Activated T-helper 1 cell treated with anti-CD3 and anti-CD28 coated beads, Interleukin-12 subunit alpha, Interleukin-12 subunit beta, Interleukin-2, Interleukin-4 antibody, amounts not matched to agents 30 ng/mL and 10 ng/mL and 1 ng/mL, durations not matched to agents 14 hours and 24 hours and 36 hours (primary cell): Measurements from ENCODE around the gene EYA4. TPM values are rescaled to one million over a fixed set of nuclear protein-coding genes. Genes with fewer than 3 reads are reported as not detected.

Experiments
- DNase-seq: peaks from one replicate; pipeline ENCODE4 v3.0.0; 2021; ENCODE audit warnings: low spot score
- H3K27ac Mint-ChIP-seq: one replicate; pipeline ENCODE4 v1.8.0; 2021; ENCODE audit warnings: mild to moderate bottlenecking, mixed read lengths
- H3K27me3 Mint-ChIP-seq: one replicate; pipeline ENCODE4 v1.8.0; 2022; ENCODE audit warnings: mild to moderate bottlenecking, moderate library complexity, mixed read lengths; ENCODE audit not compliant: insufficient read depth
- H3K36me3 Mint-ChIP-seq: one replicate; pipeline ENCODE4 v1.8.0; 2021; ENCODE audit warnings: low read depth, mixed read lengths
- H3K4me1 Mint-ChIP-seq: one replicate; pipeline ENCODE4 v1.8.0; 2021; ENCODE audit warnings: low read depth, mixed read lengths
- H3K4me3 Mint-ChIP-seq: one replicate; pipeline ENCODE4 v1.8.0; 2021; ENCODE audit warnings: mild to moderate bottlenecking, moderate library complexity, mixed read lengths
- H3K9me3 Mint-ChIP-seq: one replicate; pipeline ENCODE4 v1.8.0; 2021; ENCODE audit warnings: mixed read lengths
- intact Hi-C: fragments of 100-400 bp; cut with micrococcal nuclease; formaldehyde crosslinking; loops from one replicate; pipeline ENCODE4 v1.15.1; 2024
- total RNA-seq: library from RNA; stranded (reverse); gene quantifications from 2 replicates; pipeline ENCODE4 v1.2.3, GENCODE V29; 2022

Gene EYA4
- total RNA-seq, 1 donor from 2014 or later = not detected

DNA sequence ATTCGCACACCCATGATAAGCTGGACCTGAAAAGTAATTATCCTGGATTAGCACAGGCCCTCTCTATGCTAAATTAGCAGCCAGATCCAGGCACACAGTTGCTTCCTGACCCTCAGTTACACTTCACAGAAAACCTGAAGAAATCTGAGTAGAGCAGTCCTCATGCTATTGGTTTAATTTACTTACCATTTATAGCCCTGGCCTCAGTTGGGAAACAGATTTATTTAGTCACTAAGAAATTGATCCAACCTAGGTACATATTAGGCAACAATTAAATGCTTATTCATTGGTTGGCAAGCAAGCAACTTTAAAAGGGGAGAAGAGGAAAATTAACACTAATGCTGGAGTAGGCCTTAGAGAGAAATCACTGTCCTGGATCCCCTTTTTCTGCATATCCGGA, 15.6 kb upstream of the EYA4 start:
- intact Hi-C loops = no loop called here
- no peak overlapping the region for H3K27ac Mint-ChIP-seq
- no peak for DNase-seq
- no peaks in the 10 kb centered on the region for H3K9me3 Mint-ChIP-seq
- H3K36me3 Mint-ChIP-seq = no peaks in the 10 kb centered on the region
- H3K4me3 Mint-ChIP-seq = no peak overlapping the region
- peaks cover 2% of the 10 kb centered on the region for H3K27me3 Mint-ChIP-seq
- no peaks in the 10 kb centered on the region for H3K4me1 Mint-ChIP-seq

DNA sequence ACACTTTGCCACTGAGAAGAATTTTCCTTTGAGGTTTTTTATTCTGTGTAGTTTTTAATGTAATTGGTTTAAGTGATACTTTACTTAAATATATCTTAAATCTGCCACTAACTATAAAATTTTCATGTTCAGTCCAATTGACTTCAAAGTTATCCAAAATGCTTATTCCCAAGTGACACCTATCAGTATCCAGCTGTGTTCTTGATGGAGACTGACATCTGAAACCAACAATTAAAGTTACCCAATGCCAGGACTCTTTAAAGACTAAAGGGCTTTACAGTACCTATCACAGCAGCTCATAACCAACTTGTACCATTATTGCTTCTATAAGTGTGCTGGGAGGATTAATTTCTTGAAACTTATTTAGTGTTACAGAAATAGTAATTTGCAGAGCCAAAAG, 13.8 kb upstream of the EYA4 start:
- Mint-ChIP-seq H3K27me3 (peaks cover 2% of the 10 kb centered on the region), H3K4me3 (no peak overlapping the region)

GRCh38 chr6:133230052-133230451, 11.1 kb upstream of the EYA4 start:
- Mint-ChIP-seq H3K27me3 (peaks cover 2% of the 10 kb centered on the region), H3K4me1 (no peaks in the 10 kb centered on the region), H3K9me3 (no peaks in the 10 kb centered on the region), H3K36me3 (no peaks in the 10 kb centered on the region), H3K27ac (no peak overlapping the region), H3K4me3 (no peak overlapping the region)
- intact Hi-C loops = no loop called here
- DNase-seq = no peak

More for the DNA sequence above, 13.8 kb upstream of the EYA4 start:
- intact Hi-C loops = no loop called here
- H3K36me3 Mint-ChIP-seq = no peaks in the 10 kb centered on the region
- no peak for DNase-seq
- H3K9me3 Mint-ChIP-seq = no peaks in the 10 kb centered on the region
- H3K27ac Mint-ChIP-seq = no peak overlapping the region
- H3K4me1 Mint-ChIP-seq = no peaks in the 10 kb centered on the region

DNA sequence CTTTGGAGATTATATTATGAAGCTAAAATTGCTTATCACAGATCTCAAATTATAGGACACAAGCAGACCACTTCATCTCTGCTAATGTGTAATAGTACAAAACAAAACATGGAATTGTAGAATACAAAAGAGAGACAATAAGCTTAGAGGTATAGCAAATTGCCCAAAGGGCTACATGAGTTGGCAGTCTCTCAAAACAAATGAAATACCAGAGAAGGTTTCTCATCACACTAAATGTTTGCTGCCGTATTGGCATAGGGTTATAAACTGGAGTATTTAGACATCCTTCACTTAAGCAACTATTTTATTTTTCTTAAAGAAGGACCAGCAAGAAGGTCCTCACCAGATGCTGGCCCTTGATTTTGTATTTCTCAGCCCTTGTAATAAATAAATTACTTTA, 5.9 kb upstream of the EYA4 start:
- Mint-ChIP-seq H3K27me3 (peaks cover 20% of the 10 kb centered on the region), H3K9me3 (no peaks in the 10 kb centered on the region), H3K36me3 (no peaks in the 10 kb centered on the region), H3K27ac (no peak overlapping the region), H3K4me3 (no peak overlapping the region), H3K4me1 (no peaks in the 10 kb centered on the region)
- intact Hi-C loops = no loop called here
- no peak for DNase-seq

DNA sequence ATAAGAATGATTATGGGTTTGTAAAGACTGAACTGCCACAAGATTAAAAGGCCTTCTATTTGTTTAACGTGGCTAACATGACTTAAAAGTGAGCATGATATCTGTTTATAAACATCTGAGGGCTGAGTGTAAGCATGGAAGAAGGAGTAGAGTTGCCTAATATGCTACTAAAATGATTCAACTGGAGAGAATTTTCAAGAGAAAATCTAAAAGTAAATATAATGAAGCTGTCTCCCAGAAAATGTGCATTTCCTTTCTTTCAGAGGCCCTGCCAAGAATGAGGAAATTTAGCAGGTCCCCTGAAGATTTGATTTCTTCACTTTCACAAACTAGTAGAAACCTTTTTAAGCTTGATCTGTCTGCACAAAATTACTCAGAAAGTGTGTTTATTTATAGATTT, 4.2 kb upstream of the EYA4 start:
- Mint-ChIP-seq H3K36me3 (no peaks in the 10 kb centered on the region), H3K27me3 (peaks cover 25% of the 10 kb centered on the region), H3K4me3 (no peak overlapping the region), H3K9me3 (no peaks in the 10 kb centered on the region), H3K27ac (no peak overlapping the region), H3K4me1 (no peaks in the 10 kb centered on the region)
- intact Hi-C loops = no loop called here
- DNase-seq = no peak

GRCh38 chr6:133240511-133241085, 559 bp upstream of the EYA4 start:
- Mint-ChIP-seq H3K36me3 (no peaks in the 10 kb centered on the region), H3K9me3 (no peaks in the 10 kb centered on the region), H3K4me3 (no peak overlapping the region), H3K27ac (no peak overlapping the region), H3K4me1 (no peaks in the 10 kb centered on the region), H3K27me3 (peaks cover 58% of the 10 kb centered on the region)
- intact Hi-C loops = loop anchor here (10.0 kb wide), 1 partner anchor 614 kb away; no protein-coding TSS in a partner anchor
- DNase-seq = no peak

- peak overlapping the region; percentile 7 for H3K4me3 Mint-ChIP-seq
- peak overlapping the region; percentile 18 for H3K27ac Mint-ChIP-seq
- intact Hi-C loops = loop anchor here (2.0 to 10.0 kb wide), 2 partner anchors 613 to 649 kb away; no protein-coding TSS in a partner anchor
- H3K9me3 Mint-ChIP-seq = no peaks in the 10 kb centered on the region
- H3K27me3 Mint-ChIP-seq = peaks cover 61% of the 10 kb centered on the region
- no peaks in the 10 kb centered on the region for H3K4me1 Mint-ChIP-seq
- H3K36me3 Mint-ChIP-seq = no peaks in the 10 kb centered on the region
- DNase-seq = no peak
These were observed 912 bp downstream of the EYA4 start for GRCh38 chr6:133241901-133242636.

DNA sequence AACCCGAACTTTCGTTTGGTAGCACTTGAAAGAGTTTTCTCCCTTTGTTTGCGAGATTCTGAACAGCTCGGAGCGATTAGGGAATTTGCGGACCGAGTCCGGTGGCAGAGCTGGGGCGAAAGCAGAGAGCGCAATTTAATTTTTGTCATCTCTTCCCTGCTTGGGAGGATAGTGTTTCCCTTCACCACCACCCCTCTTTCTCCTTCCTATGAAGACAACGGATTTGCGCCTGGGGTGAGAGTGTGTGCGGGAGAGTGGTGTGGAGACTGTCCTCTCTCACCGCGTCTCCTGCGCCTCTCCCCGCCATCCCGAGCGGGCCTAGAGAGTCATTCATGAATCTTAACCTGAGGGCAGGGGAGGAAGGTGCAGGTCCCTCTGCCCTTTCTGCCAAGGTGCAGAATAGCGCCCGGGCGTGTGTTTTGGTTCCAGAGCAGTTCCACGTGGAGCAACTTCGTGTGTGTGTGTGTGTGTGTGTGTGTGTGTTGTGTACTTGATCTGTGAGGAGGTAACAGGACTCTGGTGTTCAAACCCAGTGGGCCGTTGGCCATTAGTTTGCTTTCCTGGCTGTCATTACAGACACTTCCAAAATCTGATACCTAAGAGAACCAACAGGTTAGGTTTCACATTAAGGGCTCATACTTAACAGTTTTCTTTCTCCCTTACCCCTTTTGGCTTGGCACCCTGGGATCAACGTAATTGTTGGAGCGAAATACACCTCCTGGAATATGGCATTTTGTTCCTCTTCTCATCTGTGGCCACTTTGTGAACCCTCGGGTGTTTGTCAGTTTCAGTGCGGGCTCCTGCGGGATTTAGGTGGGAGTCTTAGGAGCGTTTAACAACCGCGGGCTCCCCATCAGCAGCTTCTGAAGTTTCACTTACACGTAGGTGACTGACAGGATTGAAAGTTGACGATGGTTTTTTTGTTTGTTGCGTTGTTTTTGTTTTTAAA, 1.8 kb downstream of the EYA4 start:
- intact Hi-C loops = loop anchor here (2.0 to 10.0 kb wide), 2 partner anchors 612 to 648 kb away; no protein-coding TSS in a partner anchor
- H3K27me3 Mint-ChIP-seq = peaks cover 63% of the 10 kb centered on the region

DNA sequence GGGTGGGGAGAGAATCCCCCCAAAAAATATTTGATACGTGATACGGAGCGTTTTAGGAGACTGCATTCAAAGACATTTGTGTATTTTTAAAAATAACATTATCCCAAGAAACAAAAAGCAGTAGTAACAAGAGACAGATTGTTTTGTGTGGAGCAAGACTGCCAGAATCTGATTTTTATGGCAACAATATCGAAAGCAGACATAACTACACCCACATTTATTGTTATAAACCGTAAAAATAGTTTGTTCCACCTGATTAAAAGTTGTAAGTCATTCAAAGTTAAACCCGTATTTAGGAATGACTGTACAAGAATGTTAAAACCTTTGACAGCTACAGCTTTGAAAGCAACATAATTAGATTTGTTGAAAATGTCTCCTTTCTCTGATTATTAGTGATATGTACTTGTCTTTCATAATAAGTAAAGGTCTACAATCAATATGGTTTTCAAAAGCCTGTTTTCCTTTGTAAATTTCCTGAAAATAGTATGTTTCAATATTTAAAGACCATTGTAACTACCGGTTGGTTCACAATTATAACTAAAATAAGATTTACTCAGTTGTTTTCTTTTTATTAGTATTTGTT, 2.7 kb downstream of the EYA4 start:
- no peak for DNase-seq
- H3K4me1 Mint-ChIP-seq = no peaks in the 10 kb centered on the region
- no peaks in the 10 kb centered on the region for H3K9me3 Mint-ChIP-seq
- no peak overlapping the region for H3K4me3 Mint-ChIP-seq
- no peaks in the 10 kb centered on the region for H3K36me3 Mint-ChIP-seq
- intact Hi-C loops = loop anchor here (2.0 to 10.0 kb wide), 2 partner anchors 611 to 647 kb away; no protein-coding TSS in a partner anchor
- peaks cover 59% of the 10 kb centered on the region for H3K27me3 Mint-ChIP-seq
- H3K27ac Mint-ChIP-seq = no peak overlapping the region

More for the DNA sequence above, 1.8 kb downstream of the EYA4 start:
- H3K4me3 Mint-ChIP-seq = peak overlapping the region; percentile 7
- DNase-seq = no peak
- H3K27ac Mint-ChIP-seq = peak overlapping the region; percentile 23
- H3K36me3 Mint-ChIP-seq = no peaks in the 10 kb centered on the region
- no peaks in the 10 kb centered on the region for H3K9me3 Mint-ChIP-seq
- H3K4me1 Mint-ChIP-seq = no peaks in the 10 kb centered on the region

GRCh38 chr6:133244519-133244918, 3.4 kb downstream of the EYA4 start:
- Mint-ChIP-seq H3K4me1 (no peaks in the 10 kb centered on the region), H3K27ac (no peak overlapping the region), H3K27me3 (peaks cover 57% of the 10 kb centered on the region), H3K36me3 (no peaks in the 10 kb centered on the region), H3K4me3 (no peak overlapping the region), H3K9me3 (no peaks in the 10 kb centered on the region)
- intact Hi-C loops = loop anchor here (10.0 kb wide), 1 partner anchor 610 kb away; no protein-coding TSS in a partner anchor
- no peak for DNase-seq

DNA sequence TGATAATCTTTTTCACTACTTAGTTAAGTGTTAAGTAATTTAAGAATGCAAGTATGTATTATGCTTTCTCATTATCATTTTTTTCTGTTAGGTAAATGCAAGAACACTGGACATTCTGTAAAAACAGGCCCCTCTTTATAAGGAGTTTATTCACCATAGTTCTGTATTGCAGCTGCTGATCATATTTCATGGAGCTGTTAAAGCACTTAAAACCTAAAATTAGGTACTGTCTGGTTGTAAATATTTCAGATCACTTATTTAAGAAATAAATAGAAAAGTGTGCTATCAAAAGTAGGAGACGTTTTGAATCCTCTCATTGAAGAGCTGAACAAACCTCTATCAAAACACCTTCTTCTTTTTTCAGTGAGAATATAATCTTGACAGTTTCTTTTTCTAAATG, 3.9 kb downstream of the EYA4 start:
- no peak for DNase-seq
- no peaks in the 10 kb centered on the region for H3K9me3 Mint-ChIP-seq
- H3K27me3 Mint-ChIP-seq = peaks cover 53% of the 10 kb centered on the region
- H3K4me1 Mint-ChIP-seq = no peaks in the 10 kb centered on the region
- no peak overlapping the region for H3K27ac Mint-ChIP-seq
- no peak overlapping the region for H3K4me3 Mint-ChIP-seq
- H3K36me3 Mint-ChIP-seq = no peaks in the 10 kb centered on the region
- intact Hi-C loops = loop anchor here (10.0 kb wide), 1 partner anchor 610 kb away; no protein-coding TSS in a partner anchor

DNA sequence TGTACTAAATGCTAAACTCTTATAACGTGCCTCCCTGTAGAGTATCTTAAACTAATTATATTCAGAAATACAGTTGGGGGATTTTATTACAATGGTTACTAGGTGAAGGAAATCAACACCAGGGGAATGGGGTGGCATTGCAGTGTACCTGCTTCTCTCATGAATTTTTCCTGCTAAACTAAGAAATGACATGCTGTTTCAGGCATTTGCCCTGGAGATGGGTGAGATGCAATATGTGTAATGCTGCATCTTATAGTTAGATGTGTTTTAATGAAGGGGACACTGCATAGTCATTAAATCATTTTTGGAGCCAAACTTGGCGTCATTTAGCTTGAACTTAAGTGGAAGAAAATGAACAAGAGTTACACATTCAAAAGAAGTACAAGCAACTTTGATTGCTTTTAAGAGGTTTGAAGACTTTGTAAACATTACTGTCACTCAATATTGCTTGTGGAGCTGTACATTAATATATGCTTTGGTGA, 4.3 kb downstream of the EYA4 start:
- Mint-ChIP-seq H3K27ac (no peak overlapping the region), H3K27me3 (peaks cover 48% of the 10 kb centered on the region), H3K9me3 (no peaks in the 10 kb centered on the region), H3K36me3 (no peaks in the 10 kb centered on the region), H3K4me3 (no peak overlapping the region), H3K4me1 (no peaks in the 10 kb centered on the region)
- DNase-seq = no peak
- intact Hi-C loops = loop anchor here (10.0 kb wide), 1 partner anchor 609 kb away; no protein-coding TSS in a partner anchor
